ENCODE results near the gene ANKUB1. TPM values are rescaled to one million over a fixed set of nuclear protein-coding genes. Genes with fewer than 3 reads are reported as not detected.

ANKUB1 gene
- total RNA-seq, 1 donor from 2014 or later: not detected

GRCh38 chr3:149768704-149769103 lies 23.6 kb downstream of the ANKUB1 start:
- no peaks in the 10 kb centered on the region for H3K79me2 ChIP-seq (ENCODE audit: low read depth)
- no peaks in the 10 kb centered on the region for H3K9me3 Mint-ChIP-seq

GRCh38 chr3:149767720-149768119 lies 24.6 kb downstream of the ANKUB1 start:
- H3K9ac ChIP-seq: no peak overlapping the region
- Mint-ChIP-seq H3K4me3 (no peak overlapping the region), H3K36me3 (no peaks in the 10 kb centered on the region), H3K27ac (no peak overlapping the region), H3K27me3 (ENCODE audit: insufficient read depth, low read depth) (peaks cover 3% of the 10 kb centered on the region), H3K9me3 (no peaks in the 10 kb centered on the region), H3K4me1 (peaks cover 5% of the 10 kb centered on the region)
- H3K4me1 ChIP-seq: no peaks in the 10 kb centered on the region
- no peaks in the 10 kb centered on the region for H3K79me2 ChIP-seq (ENCODE audit: low read depth)
- no peaks in the 10 kb centered on the region for H3K9me3 ChIP-seq (ENCODE audit: low read depth)
- no peak overlapping the region for H2AFZ ChIP-seq (replicated peaks)
- peaks cover 11% of the 10 kb centered on the region for H3K27me3 ChIP-seq
- no peak overlapping the region for H3K27ac ChIP-seq
- DNase-seq (ENCODE audit: low spot score): no peak
- no peaks in the 10 kb centered on the region for H3F3A ChIP-seq (ENCODE audit: low read depth)
- no peak overlapping the region for H3K4me2 ChIP-seq
- H4K20me1 ChIP-seq (ENCODE audit: low read depth): no peaks in the 10 kb centered on the region
- TF ChIP-seq EZH2 (IDR thresholded peaks at IDR 0.05) (no peak), CTCF (IDR thresholded peaks at IDR 0.05) (no peak), EZH2phosphoT487 (IDR thresholded peaks at IDR 0.05) (no peak)
- no peaks in the 10 kb centered on the region for H3K36me3 ChIP-seq
- H3K4me3 ChIP-seq: no peak overlapping the region

More at GRCh38 chr3:149768704-149769103, 23.6 kb downstream of the ANKUB1 start:
- no peaks in the 10 kb centered on the region for H3K36me3 ChIP-seq
- no peaks in the 10 kb centered on the region for H3K4me1 ChIP-seq
- peaks cover 1% of the 10 kb centered on the region for H3K27me3 ChIP-seq
- no peaks in the 10 kb centered on the region for H3F3A ChIP-seq (ENCODE audit: low read depth)
- H4K20me1 ChIP-seq (ENCODE audit: low read depth): no peaks in the 10 kb centered on the region
- no peak overlapping the region for H2AFZ ChIP-seq (replicated peaks)
- no peak for DNase-seq (ENCODE audit: low spot score)
- Mint-ChIP-seq H3K27me3 (ENCODE audit: insufficient read depth, low read depth) (peaks cover 3% of the 10 kb centered on the region), H3K4me1 (peaks cover 5% of the 10 kb centered on the region), H3K27ac (no peak overlapping the region), H3K36me3 (no peaks in the 10 kb centered on the region), H3K4me3 (no peak overlapping the region)
- H3K9me3 ChIP-seq (ENCODE audit: low read depth): no peaks in the 10 kb centered on the region
- TF ChIP-seq EZH2phosphoT487 (IDR thresholded peaks at IDR 0.05): no peak
- no peak for TF ChIP-seq EZH2 (IDR thresholded peaks at IDR 0.05)
- no peak for TF ChIP-seq CTCF (IDR thresholded peaks at IDR 0.05)
- no peak overlapping the region for H3K9ac ChIP-seq
- H3K4me2 ChIP-seq: no peak overlapping the region
- H3K27ac ChIP-seq: no peak overlapping the region
- no peak overlapping the region for H3K4me3 ChIP-seq

GRCh38 chr3:149765762-149766334 lies 26.5 kb downstream of the ANKUB1 start:
- H3K27ac ChIP-seq: no peak overlapping the region
- no peaks in the 10 kb centered on the region for H3K36me3 ChIP-seq
- no peak overlapping the region for H3K4me3 ChIP-seq
- DNase-seq (ENCODE audit: low spot score): peak; percentile 27
- H3K27me3 ChIP-seq: peaks cover 30% of the 10 kb centered on the region
- no peaks in the 10 kb centered on the region for H3K79me2 ChIP-seq (ENCODE audit: low read depth)
- H3K27me3 Mint-ChIP-seq (ENCODE audit: insufficient read depth, low read depth): no peaks in the 10 kb centered on the region
- no peaks in the 10 kb centered on the region for H3K4me1 ChIP-seq
- H3K4me1 Mint-ChIP-seq: peaks cover 5% of the 10 kb centered on the region
- no peaks in the 10 kb centered on the region for H3F3A ChIP-seq (ENCODE audit: low read depth)
- H3K4me2 ChIP-seq: no peak overlapping the region
- no peak overlapping the region for H3K27ac Mint-ChIP-seq
- peak; percentile 61 for TF ChIP-seq CTCF (IDR thresholded peaks at IDR 0.05)
- no peak for TF ChIP-seq EZH2 (IDR thresholded peaks at IDR 0.05)
- no peaks in the 10 kb centered on the region for H3K9me3 ChIP-seq (ENCODE audit: low read depth)
- no peaks in the 10 kb centered on the region for H3K36me3 Mint-ChIP-seq
- H2AFZ ChIP-seq (replicated peaks): no peak overlapping the region
- H3K4me3 Mint-ChIP-seq: no peak overlapping the region
- H3K9me3 Mint-ChIP-seq: no peaks in the 10 kb centered on the region
- H3K9ac ChIP-seq: no peak overlapping the region
- H4K20me1 ChIP-seq (ENCODE audit: low read depth): no peaks in the 10 kb centered on the region

Measured in neural progenitor cell (in vitro differentiated cells).